ENCODE results near the gene PSMD8.

The PSMD8 gene

GRCh38 chr19:38350883-38351282 lies 23.5 kb upstream of the PSMD8 start:
- Histone ChIP-seq H3K4me3 (ENCODE audit: insufficient read depth, low read length, poor library complexity, severe bottlenecking) (no peak overlapping the region), H3F3A (ENCODE audit: insufficient read depth) (no peaks in the 10 kb centered on the region), H3K27me3 (ENCODE audit: low read length) (no peaks in the 10 kb centered on the region), H4K20me1 (ENCODE audit: low read depth, low read length) (no peaks in the 10 kb centered on the region), H3K27ac (ENCODE audit: low read depth, low read length) (no peak overlapping the region), H3K9me2 (replicated peaks; ENCODE audit: insufficient read depth, low read length) (no peaks in the 10 kb centered on the region), H3K9ac (ENCODE audit: low read length) (no peak overlapping the region), H3K79me2 (ENCODE audit: insufficient read depth, low read length) (no peaks in the 10 kb centered on the region), H3K4me2 (ENCODE audit: low read depth, low read length, poor library complexity, severe bottlenecking) (no peak overlapping the region), H3K9me3 (ENCODE audit: insufficient read depth, low read length) (no peaks in the 10 kb centered on the region), H2AFZ (ENCODE audit: low read depth, low read length, severe bottlenecking) (no peak overlapping the region), H3K36me3 (ENCODE audit: low read length) (no peaks in the 10 kb centered on the region)
- TF ChIP-seq EZH2phosphoT487 (conservative IDR thresholded peaks at IDR 0.05; ENCODE audit: low read length) (no peak), CTCF (IDR thresholded peaks at IDR 0.05; ENCODE audit: insufficient read depth, low read length, poor library complexity, severe bottlenecking) (no peak)

- no peak overlapping the region for H2AFZ ChIP-seq (ENCODE audit: low read depth, low read length, severe bottlenecking)
- H3K4me3 ChIP-seq (ENCODE audit: insufficient read depth, low read length, poor library complexity, severe bottlenecking) = no peak overlapping the region
- H3K27me3 ChIP-seq (ENCODE audit: low read length) = no peaks in the 10 kb centered on the region
- no peak overlapping the region for H3K27ac ChIP-seq (ENCODE audit: low read depth, low read length)
- no peak overlapping the region for H3K9ac ChIP-seq (ENCODE audit: low read length)
- H3K36me3 ChIP-seq (ENCODE audit: low read length) = no peaks in the 10 kb centered on the region
- no peaks in the 10 kb centered on the region for H3K9me2 ChIP-seq (replicated peaks; ENCODE audit: insufficient read depth, low read length)
- no peak for TF ChIP-seq CTCF (IDR thresholded peaks at IDR 0.05; ENCODE audit: insufficient read depth, low read length, poor library complexity, severe bottlenecking)
- no peak for TF ChIP-seq EZH2phosphoT487 (conservative IDR thresholded peaks at IDR 0.05; ENCODE audit: low read length)
- H3K79me2 ChIP-seq (ENCODE audit: insufficient read depth, low read length) = no peaks in the 10 kb centered on the region
- no peak overlapping the region for H3K4me2 ChIP-seq (ENCODE audit: low read depth, low read length, poor library complexity, severe bottlenecking)
- H3F3A ChIP-seq (ENCODE audit: insufficient read depth) = no peaks in the 10 kb centered on the region
- H4K20me1 ChIP-seq (ENCODE audit: low read depth, low read length) = no peaks in the 10 kb centered on the region
- H3K9me3 ChIP-seq (ENCODE audit: insufficient read depth, low read length) = no peaks in the 10 kb centered on the region
These were observed 22.4 kb upstream of the PSMD8 start for GRCh38 chr19:38351865-38352395.

GRCh38 chr19:38352611-38353010 lies 21.8 kb upstream of the PSMD8 start:
- H3K27ac ChIP-seq (ENCODE audit: low read depth, low read length) = no peak overlapping the region
- H3K4me3 ChIP-seq (ENCODE audit: insufficient read depth, low read length, poor library complexity, severe bottlenecking) = no peak overlapping the region
- no peaks in the 10 kb centered on the region for H3K9me3 ChIP-seq (ENCODE audit: insufficient read depth, low read length)
- no peak overlapping the region for H3K9ac ChIP-seq (ENCODE audit: low read length)
- no peaks in the 10 kb centered on the region for H4K20me1 ChIP-seq (ENCODE audit: low read depth, low read length)
- no peak overlapping the region for H3K4me2 ChIP-seq (ENCODE audit: low read depth, low read length, poor library complexity, severe bottlenecking)
- no peaks in the 10 kb centered on the region for H3K27me3 ChIP-seq (ENCODE audit: low read length)
- no peaks in the 10 kb centered on the region for H3K9me2 ChIP-seq (replicated peaks; ENCODE audit: insufficient read depth, low read length)
- H2AFZ ChIP-seq (ENCODE audit: low read depth, low read length, severe bottlenecking) = no peak overlapping the region
- no peaks in the 10 kb centered on the region for H3F3A ChIP-seq (ENCODE audit: insufficient read depth)
- no peaks in the 10 kb centered on the region for H3K79me2 ChIP-seq (ENCODE audit: insufficient read depth, low read length)
- H3K36me3 ChIP-seq (ENCODE audit: low read length) = no peaks in the 10 kb centered on the region
- no peak for TF ChIP-seq CTCF (IDR thresholded peaks at IDR 0.05; ENCODE audit: insufficient read depth, low read length, poor library complexity, severe bottlenecking)
- no peak for TF ChIP-seq EZH2phosphoT487 (conservative IDR thresholded peaks at IDR 0.05; ENCODE audit: low read length)

Data from SU-DHL-6 (cell line).